Stimulated activated CD8-positive, alpha-beta memory T cell treated with anti-CD3 and anti-CD28 coated beads, Interleukin-15, amount 100 ng/mL, for 4 hours (primary cell): ENCODE data around the gene FN3KRP.

Source experiments
- DNase-seq, 2 donors: peaks; one replicate each; pipeline ENCODE4 v3.0.0-alpha.2; 2020; ENCODE audit warnings: low read depth in 2 of 2

Gene FN3KRP

GRCh38 chr17:82687375-82687861, 29.1 kb upstream of the FN3KRP start:
- no peak for DNase-seq

- no peak for DNase-seq
These were observed 28.6 kb upstream of the FN3KRP start for GRCh38 chr17:82687871-82688270.

- no peak for DNase-seq
These were observed 27.4 kb upstream of the FN3KRP start for GRCh38 chr17:82689077-82689476.

- no peak for DNase-seq
These were observed 25.6 kb upstream of the FN3KRP start for GRCh38 chr17:82690786-82691489.

- no peak for DNase-seq
These were observed 24.8 kb upstream of the FN3KRP start for GRCh38 chr17:82691714-82692113.

GRCh38 chr17:82692268-82692667, 24.2 kb upstream of the FN3KRP start:
- DNase-seq: no peak

- DNase-seq: no peak
These were observed 23.2 kb upstream of the FN3KRP start for GRCh38 chr17:82693168-82693867.

GRCh38 chr17:82694647-82695046, 21.9 kb upstream of the FN3KRP start:
- DNase-seq: no peak

GRCh38 chr17:82696259-82696658, 20.2 kb upstream of the FN3KRP start:
- DNase-seq: no peak

GRCh38 chr17:82696916-82697807, 19.3 kb upstream of the FN3KRP start:
- no peak for DNase-seq

GRCh38 chr17:82697808-82698064, 18.8 kb upstream of the FN3KRP start:
- DNase-seq: no peak

GRCh38 chr17:82698065-82698973, 18.2 kb upstream of the FN3KRP start, which contains the start of gene RAB40B:
Gene RAB40B (minus strand): TSS chr17:82698698. CDS start chr17:82698596, 102 bp downstream.
- peak; percentile 98 to 99 for DNase-seq

- DNase-seq: no peak
These were observed 17.5 kb upstream of the FN3KRP start for GRCh38 chr17:82698974-82699442.

- no peak for DNase-seq
These were observed 17.0 kb upstream of the FN3KRP start for GRCh38 chr17:82699551-82699950.

GRCh38 chr17:82702231-82702927, 14.1 kb upstream of the FN3KRP start:
- no peak for DNase-seq

- DNase-seq: no peak
These were observed 13.3 kb upstream of the FN3KRP start for GRCh38 chr17:82703036-82703745.

GRCh38 chr17:82703935-82704865, 12.3 kb upstream of the FN3KRP start:
- DNase-seq: no peak

- no peak for DNase-seq
These were observed 11.6 kb upstream of the FN3KRP start for GRCh38 chr17:82704886-82705285.

- DNase-seq: no peak
These were observed 10.8 kb upstream of the FN3KRP start for GRCh38 chr17:82705756-82706155.
